ENCODE data around the gene GON4L. TPM values are rescaled to one million over a fixed set of nuclear protein-coding genes. Genes with fewer than 3 reads are reported as not detected.

GON4L gene
- total RNA-seq, 1 experiment from 2014 or later, result 43.7 TPM

DNA sequence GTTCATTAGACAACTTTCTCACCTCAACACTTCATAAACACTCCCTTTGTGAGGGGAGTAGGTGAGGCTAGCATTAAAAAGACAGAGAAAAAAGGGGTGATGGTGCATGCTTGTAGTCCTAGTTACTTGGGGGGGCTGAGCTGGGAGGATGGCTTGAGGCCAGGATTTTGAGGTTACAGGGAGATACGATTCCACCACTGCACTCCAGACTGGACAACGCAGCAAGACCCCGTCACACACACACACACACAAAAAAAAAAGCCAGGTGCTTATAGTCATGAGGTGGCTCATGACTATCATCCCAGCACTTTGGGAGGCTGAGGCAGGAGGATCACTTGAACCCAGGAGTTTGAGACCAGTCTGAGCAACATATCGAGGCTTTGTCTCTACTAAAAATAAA is 29.6 kb downstream of the GON4L start:
- POLR2A ChIA-PET, result no interaction called here
- H3K4me1 ChIP-seq, result no peaks in the 10 kb centered on the region
- DNase-seq, result no peak

DNA sequence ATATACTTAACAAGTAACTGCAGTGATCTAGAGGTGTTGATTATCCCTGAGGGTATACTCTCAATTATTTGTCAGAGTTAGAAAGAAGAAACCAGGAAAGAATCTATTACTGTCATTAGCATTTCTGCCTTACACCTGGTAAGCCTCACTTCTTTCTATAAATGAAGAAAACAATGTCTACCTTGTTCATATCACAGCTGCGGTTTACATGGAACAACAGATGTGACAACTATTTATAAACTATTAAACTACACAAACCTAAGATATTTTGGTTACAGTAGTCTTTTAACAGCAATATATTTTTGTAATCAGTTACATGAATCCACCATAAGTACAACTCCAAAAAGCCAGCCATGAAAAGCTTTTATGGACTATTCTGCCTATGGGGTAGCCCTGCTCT is 40.7 kb downstream of the GON4L start:
- no peak overlapping the region for H3K4me3 ChIP-seq (ENCODE audit: low read depth, low read length)
- ChIA-PET POLR2A (no interaction called here), CTCF (no interaction called here)
- DNase-seq, result no peak
- H3K9me3 ChIP-seq, result no peaks in the 10 kb centered on the region
- H3K4me3 Mint-ChIP-seq (ENCODE audit: unreplicated experiment), result no peak overlapping the region
- intact Hi-C loops (cut with micrococcal nuclease; ENCODE audit: unreplicated experiment), result no loop called here
- no peaks in the 10 kb centered on the region for H3K27me3 Mint-ChIP-seq (ENCODE audit: insufficient read depth, unreplicated experiment)
- H3K9me3 Mint-ChIP-seq (ENCODE audit: unreplicated experiment), result no peaks in the 10 kb centered on the region
- H3K36me3 ChIP-seq (ENCODE audit: control insufficient read depth, insufficient read depth, low read length), result no peaks in the 10 kb centered on the region; the same call in 1 of the 2 replicates
- TF ChIP-seq, protein P1, sequence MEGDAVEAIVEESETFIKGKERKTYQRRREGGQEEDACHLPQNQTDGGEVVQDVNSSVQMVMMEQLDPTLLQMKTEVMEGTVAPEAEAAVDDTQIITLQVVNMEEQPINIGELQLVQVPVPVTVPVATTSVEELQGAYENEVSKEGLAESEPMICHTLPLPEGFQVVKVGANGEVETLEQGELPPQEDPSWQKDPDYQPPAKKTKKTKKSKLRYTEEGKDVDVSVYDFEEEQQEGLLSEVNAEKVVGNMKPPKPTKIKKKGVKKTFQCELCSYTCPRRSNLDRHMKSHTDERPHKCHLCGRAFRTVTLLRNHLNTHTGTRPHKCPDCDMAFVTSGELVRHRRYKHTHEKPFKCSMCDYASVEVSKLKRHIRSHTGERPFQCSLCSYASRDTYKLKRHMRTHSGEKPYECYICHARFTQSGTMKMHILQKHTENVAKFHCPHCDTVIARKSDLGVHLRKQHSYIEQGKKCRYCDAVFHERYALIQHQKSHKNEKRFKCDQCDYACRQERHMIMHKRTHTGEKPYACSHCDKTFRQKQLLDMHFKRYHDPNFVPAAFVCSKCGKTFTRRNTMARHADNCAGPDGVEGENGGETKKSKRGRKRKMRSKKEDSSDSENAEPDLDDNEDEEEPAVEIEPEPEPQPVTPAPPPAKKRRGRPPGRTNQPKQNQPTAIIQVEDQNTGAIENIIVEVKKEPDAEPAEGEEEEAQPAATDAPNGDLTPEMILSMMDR (IDR thresholded peaks at IDR 0.05; ENCODE audit: insufficient read depth in 1 of 2, low read depth in 1 of 2, low read length in 1 of 2, severe bottlenecking in 1 of 2, unreplicated experiment in 1 of 2), result no peak
- no peaks in the 10 kb centered on the region for H3K4me1 ChIP-seq
- H3K4me1 Mint-ChIP-seq (ENCODE audit: low read depth, unreplicated experiment), result no peaks in the 10 kb centered on the region
- BruUV-seq (replicated peaks), result no TSS peak
- peaks cover 59% of the 10 kb centered on the region for H3K36me3 Mint-ChIP-seq (ENCODE audit: insufficient read depth, unreplicated experiment)
- no peak overlapping the region for H3K27ac Mint-ChIP-seq (ENCODE audit: unreplicated experiment)
- H3K27me3 ChIP-seq (replicated peaks; ENCODE audit: control insufficient read depth, insufficient read depth, low read length), result no peaks in the 10 kb centered on the region

More for the DNA sequence above, 29.6 kb downstream of the GON4L start:
- Mint-ChIP-seq H3K4me3 (ENCODE audit: unreplicated experiment) (no peak overlapping the region), H3K27ac (ENCODE audit: unreplicated experiment) (no peak overlapping the region), H3K9me3 (ENCODE audit: unreplicated experiment) (no peaks in the 10 kb centered on the region), H3K36me3 (ENCODE audit: insufficient read depth, unreplicated experiment) (peaks cover 40% of the 10 kb centered on the region), H3K27me3 (ENCODE audit: insufficient read depth, unreplicated experiment) (no peaks in the 10 kb centered on the region), H3K4me1 (ENCODE audit: low read depth, unreplicated experiment) (no peaks in the 10 kb centered on the region)
- H3K9me3 ChIP-seq, result no peaks in the 10 kb centered on the region
- CTCF ChIA-PET, result no interaction called here
- intact Hi-C loops (cut with micrococcal nuclease; ENCODE audit: unreplicated experiment), result no loop called here
- H3K36me3 ChIP-seq (ENCODE audit: control insufficient read depth, insufficient read depth, low read length), result no peaks in the 10 kb centered on the region
- no peaks in the 10 kb centered on the region for H3K27me3 ChIP-seq (replicated peaks; ENCODE audit: control insufficient read depth, insufficient read depth, low read length)
- no peak overlapping the region for H3K4me3 ChIP-seq (ENCODE audit: low read depth, low read length)
- BruUV-seq (replicated peaks), result no TSS peak
- TF ChIP-seq, protein P1 (IDR thresholded peaks at IDR 0.05; ENCODE audit: insufficient read depth in 1 of 2, low read depth in 1 of 2, low read length in 1 of 2, severe bottlenecking in 1 of 2, unreplicated experiment in 1 of 2), result no peak

DNA sequence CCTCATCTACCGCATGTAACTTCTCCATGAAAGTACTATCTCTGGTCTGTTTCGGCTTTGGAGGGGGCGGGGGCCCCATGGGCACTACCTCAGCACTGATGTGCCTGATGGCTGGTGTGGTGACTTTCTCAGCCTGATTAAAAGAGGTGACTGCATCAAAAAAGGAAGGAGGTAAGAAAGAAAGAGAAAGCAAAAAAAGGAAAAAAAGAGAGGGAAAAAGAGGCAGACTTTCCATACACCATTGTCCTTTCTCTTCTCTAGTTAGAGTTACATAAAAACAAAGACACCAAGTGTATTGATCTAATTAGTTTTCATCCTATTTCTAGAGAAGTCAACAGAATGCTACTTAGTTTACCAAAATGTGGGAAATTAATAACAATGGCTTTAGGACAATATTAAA is 43.3 kb downstream of the GON4L start:
- ChIA-PET CTCF (no interaction called here), POLR2A (no interaction called here)
- intact Hi-C loops (cut with micrococcal nuclease; ENCODE audit: unreplicated experiment), result no loop called here
- Histone ChIP-seq H3K9me3 (no peaks in the 10 kb centered on the region), H3K27me3 (replicated peaks; ENCODE audit: control insufficient read depth, insufficient read depth, low read length) (no peaks in the 10 kb centered on the region), H3K36me3 (ENCODE audit: control insufficient read depth, insufficient read depth, low read length) (no peaks in the 10 kb centered on the region), H3K4me1 (no peaks in the 10 kb centered on the region), H3K4me3 (ENCODE audit: low read depth, low read length) (no peak overlapping the region)
- TF ChIP-seq, protein P1 (IDR thresholded peaks at IDR 0.05; ENCODE audit: insufficient read depth in 1 of 2, low read depth in 1 of 2, low read length in 1 of 2, severe bottlenecking in 1 of 2, unreplicated experiment in 1 of 2), result no peak
- no peaks in the 10 kb centered on the region for H3K4me1 Mint-ChIP-seq (ENCODE audit: low read depth, unreplicated experiment)
- H3K36me3 Mint-ChIP-seq (ENCODE audit: insufficient read depth, unreplicated experiment), result peaks cover 59% of the 10 kb centered on the region
- H3K27me3 Mint-ChIP-seq (ENCODE audit: insufficient read depth, unreplicated experiment), result no peaks in the 10 kb centered on the region
- H3K9me3 Mint-ChIP-seq (ENCODE audit: unreplicated experiment), result peaks cover 1% of the 10 kb centered on the region
- DNase-seq, result no peak
- H3K27ac Mint-ChIP-seq (ENCODE audit: unreplicated experiment), result no peak overlapping the region
- no TSS peak for BruUV-seq (replicated peaks)
- H3K4me3 Mint-ChIP-seq (ENCODE audit: unreplicated experiment), result no peak overlapping the region

Data from Caco-2 (cell line).